GM18517 (cell line): ENCODE measurements around the gene STX2.
"Not testable (repeated sequence)": the region's sequence is repeated elsewhere in the genome, so short reads cannot be mapped to it uniquely, and the experiment has no call there.

Experiments
- ATAC-seq: cut with Tn5 transposase; IDR thresholded peaks from one replicate; pipeline ENCODE4 v1.9.1; 2021; ENCODE audit warnings: mild to moderate bottlenecking, moderate library complexity; ENCODE audit not compliant: unreplicated experiment

STX2 gene

GRCh38 chr12:130803702-130804101, 35.3 kb downstream of the STX2 start:
- no peak for ATAC-seq

DNA sequence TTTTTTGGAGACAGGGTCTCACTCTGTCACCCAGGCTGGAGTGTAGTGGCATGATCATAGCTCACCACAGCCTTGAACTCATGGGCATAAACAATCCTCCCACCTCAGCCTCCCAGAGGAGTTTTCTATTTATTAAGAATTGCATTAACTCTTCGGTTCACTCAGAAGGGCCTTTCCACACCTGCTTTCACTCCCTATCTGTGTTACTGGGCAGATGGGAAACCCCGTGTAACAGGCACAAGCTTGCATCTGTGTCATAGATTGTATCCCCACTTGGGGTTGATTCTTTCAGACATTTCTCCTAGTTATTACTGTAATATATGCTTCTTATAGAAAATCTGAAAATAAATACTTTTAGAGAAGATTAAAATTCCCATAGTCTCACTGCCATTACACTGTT, 38.7 kb downstream of the STX2 start:
- no peak for ATAC-seq

GRCh38 chr12:130799051-130799450, 40.0 kb downstream of the STX2 start:
- ATAC-seq, result no peak

DNA sequence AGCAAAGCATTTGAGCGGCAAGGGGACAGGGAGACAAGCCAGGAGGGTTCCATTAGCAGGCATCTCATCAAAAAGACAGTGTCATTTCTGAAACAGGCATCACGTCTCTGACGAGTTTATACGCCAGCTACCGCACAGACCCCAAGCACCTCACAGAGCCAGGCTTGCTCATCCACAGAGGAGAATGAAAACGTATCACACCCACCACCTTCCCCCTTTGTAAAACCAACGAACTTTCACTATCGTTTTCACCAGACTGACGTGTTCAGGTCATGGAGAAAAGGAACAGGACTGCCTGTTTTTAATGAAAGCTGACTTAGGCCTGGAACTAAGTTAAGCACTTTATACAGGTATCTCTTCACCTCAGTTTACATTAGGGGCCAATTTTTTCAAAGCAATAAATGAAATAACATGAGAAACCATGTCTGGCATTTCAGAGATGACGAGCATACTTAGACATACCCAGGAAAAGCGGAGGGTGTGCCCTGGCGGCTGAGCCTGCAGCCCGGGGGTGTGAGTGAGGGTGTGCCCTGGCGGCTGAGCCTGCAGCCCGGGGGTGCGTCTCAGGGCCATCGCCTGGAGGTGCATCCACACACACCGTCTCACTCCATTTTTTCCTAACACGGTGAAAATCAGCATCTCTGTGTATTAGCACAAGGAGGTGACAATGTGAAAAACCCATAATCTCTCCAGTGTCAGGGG, 41.9 kb downstream of the STX2 start:
- peak; percentile 58 for ATAC-seq

GRCh38 chr12:130795906-130796305, 43.1 kb downstream of the STX2 start:
- no peak for ATAC-seq

DNA sequence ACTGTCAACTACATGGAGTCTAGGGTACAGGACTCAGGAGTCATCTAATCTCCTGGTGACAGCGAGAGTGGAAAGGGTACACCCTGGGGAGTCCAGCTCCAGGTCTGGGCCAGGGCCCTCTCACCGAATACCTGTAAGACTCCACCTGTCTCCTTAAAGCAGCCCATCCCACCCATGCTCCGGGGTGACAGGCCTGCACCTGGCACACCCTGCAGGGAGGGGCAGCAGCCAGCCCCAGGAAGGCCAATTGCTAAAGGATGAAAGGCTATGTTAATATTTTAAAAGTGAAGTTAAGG, 45.5 kb downstream of the STX2 start:
- ATAC-seq, result no peak

- no peak for ATAC-seq
Observed at GRCh38 chr12:130792821-130793553, 46.1 kb downstream of the STX2 start.

- ATAC-seq, result no peak
Observed at GRCh38 chr12:130791629-130792028, 47.4 kb downstream of the STX2 start.

- ATAC-seq, result no peak
Observed at GRCh38 chr12:130788515-130788914, 50.5 kb downstream of the STX2 start.

- ATAC-seq, result no peak
Observed at GRCh38 chr12:130787445-130788410, 51.3 kb downstream of the STX2 start.

- no peak for ATAC-seq
Observed at GRCh38 chr12:130787041-130787440, 52.0 kb downstream of the STX2 start.

DNA sequence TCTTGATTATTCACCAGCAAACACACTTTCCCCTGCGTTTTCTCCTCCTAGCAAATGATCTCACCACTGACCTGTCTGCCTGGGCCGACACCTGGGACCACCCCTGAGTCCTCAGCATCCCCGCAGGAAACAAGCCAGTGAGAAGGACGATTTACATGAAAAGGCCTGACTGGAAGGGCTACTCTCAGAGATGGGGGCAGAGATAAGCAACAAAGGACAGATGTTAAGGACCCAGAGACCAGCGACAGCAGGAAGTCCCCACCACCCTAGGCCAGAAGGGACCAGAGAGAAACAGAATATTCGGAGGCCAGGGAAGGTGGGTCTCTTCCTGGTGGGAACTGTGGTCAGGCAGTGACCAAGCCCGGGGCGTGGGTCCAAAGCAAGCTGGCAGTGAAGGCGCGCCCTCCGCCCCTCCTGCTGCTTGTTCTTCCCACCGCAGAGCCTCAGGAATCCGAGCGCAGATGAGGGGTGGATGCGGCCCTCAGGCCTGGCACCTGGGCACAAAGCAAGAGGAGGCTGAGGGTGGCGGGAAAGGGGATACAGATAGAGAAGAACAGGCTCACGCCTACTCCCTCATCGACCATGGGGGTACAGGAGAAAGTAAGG, 55.8 kb downstream of the STX2 start:
- no peak for ATAC-seq

- not testable (repeated sequence) for ATAC-seq
Observed at GRCh38 chr12:130782245-130782644, 56.8 kb downstream of the STX2 start.

DNA sequence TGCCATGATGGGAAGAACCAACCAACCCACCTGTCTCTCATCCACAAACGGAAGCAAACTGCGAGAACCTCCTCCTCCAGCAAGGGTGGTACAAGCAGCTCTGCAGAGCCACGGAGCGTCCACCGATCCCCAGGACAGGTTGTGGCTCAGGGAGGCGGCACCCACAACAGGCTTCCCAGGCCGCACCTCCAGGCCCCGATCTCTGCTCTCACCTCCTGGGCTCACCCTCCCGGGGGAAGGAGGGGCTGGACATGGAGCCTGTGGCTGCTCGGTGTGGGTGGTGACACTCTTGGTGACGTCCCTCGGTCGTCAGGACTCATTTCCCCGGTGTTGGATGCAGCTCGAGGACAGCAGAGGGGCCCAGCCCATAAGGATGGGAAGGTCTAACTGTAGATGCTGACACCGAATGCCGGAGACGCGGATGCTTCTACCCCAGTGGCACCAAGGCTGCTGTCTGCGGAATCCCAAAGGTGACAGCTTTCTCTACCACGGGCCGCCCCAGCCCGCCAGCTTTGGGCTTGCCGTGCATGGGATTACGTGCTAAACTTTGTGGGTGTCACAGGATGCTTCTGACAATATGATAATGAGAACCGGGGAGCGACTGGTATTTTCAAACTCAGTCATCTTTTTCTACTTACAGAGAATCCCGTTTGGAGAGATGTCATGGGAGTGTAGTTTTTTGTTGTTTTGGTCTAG, 58.0 kb downstream of the STX2 start:
- no peak for ATAC-seq

DNA sequence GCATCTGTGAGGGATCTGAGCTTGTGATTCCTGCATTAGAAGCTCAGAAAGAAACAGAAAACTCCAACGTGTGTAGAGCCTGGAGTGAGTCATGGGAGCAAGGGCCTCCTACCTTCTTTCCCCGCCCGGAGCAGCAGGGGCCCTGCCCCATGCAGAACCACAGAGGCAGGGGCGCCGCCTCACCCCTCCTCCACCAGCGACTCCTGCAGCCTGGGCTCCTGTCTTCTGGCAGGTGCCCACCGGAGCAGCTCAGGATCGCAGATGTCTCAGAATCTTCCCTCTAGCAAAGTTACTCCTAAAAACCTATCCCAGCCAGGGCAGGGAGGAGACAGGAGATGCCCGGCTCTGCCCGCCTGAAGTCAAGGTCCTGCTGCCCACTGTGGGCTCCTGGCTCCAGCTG, 58.7 kb downstream of the STX2 start:
- ATAC-seq, result no peak

GRCh38 chr12:130778776-130779175, 60.3 kb downstream of the STX2 start:
- no peak for ATAC-seq

DNA sequence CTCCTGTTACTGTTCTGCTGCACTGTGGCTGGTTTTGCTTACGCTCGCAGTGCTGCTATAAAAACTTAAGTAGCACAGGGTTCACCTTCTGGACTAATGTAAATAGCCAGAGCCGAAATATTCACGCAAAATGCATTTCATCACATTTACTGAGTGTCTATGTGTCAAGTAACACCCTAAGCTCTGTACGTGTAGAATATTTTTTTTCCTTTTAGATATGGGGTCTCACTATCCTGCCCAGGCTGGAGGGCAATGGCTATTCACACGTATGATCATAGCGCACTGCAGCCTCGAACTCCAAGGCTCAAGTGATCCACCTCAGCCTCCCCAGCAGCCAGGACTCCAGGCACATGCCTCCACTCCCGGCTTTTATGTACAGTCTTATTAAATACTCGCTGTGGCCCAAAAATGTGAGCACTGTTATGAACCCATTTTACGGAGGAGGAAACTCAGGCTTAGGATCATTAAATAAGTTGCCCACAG, 62.2 kb downstream of the STX2 start:
- no peak for ATAC-seq

DNA sequence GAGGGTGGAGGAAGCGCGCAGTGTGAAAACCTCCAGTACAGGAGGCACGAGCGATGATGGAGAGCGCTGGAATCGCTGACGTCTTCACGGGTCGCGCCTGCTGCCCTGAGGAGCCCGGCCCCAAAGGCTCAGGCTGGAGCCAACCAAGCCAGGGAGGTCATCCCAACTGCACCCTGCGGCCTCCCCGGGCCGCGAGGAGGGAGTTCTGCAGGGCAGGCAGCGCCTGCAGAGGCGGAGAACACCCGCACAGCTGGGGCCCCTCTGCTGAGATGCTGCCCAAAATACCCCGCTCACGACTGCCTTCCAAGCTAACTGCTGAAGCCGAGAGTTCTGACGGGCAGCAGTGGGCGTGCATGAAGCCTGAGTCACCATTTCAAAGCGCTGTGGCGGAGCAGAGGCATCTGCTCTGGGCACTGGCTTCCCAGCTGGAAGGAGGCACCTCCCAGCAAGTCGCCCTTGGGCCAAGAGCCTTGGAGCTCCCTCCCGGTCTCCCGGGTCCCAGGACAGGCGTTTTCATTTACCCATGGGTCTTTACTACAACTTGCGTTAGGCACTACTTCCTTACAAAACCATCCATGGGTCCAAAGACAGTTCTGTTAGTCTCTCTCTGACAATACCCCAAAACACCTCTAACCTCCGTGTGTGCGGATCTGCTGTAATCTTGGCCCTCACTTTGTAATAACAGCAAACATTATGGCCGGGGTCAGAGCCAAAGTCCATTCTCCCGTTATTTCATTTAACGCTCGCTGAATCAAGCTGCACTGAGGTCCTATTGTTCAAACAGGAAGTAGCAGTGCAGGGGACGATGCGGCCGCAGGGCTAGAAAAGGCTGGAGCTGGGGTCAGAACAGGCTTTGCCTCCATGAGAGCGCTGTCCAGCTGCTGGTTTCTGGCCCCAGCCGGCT, 62.8 kb downstream of the STX2 start:
- ATAC-seq, result peak; percentile 56

DNA sequence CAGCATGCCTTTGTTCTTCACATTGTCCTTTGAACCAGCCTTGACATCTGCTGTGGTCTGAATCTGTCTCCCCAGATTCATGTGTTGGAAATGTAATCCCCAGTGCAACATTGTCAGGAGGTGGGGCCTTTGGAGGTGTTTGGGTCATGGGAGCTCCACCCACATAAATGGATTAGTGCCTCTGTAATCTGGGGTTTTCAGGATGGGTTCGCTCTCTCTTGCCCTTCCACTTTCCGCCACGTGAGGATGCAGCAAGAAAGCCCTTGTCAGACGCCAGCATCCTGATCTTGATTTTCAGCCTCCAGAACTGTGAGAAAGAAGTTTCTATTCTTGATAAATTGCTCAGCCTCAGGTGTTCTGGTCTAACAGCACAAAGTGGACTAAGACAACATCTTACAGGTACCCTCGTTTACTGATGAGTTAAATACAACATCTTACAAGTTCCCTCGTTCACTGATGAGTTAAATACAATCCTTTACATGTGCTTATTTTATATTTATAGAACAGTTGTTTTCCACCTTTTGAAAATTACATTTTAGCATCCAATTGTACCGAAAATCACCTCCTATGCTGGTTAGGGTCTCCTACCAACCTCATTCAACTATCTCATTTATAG, 68.5 kb downstream of the STX2 start:
- no peak for ATAC-seq
